IPS-NIHi7 (cell line): Measurements from ENCODE around the gene PRDX2.
"Not testable (repeated sequence)": the region's sequence is repeated elsewhere in the genome, so short reads cannot be mapped to it uniquely, and the experiment has no call there.

Experiments used
- DNase-seq: peaks from one replicate; pipeline ENCODE4 v3.0.0; 2012; ENCODE audit warnings: mixed read lengths; ENCODE audit errors: extremely low spot score

Gene PRDX2

DNA sequence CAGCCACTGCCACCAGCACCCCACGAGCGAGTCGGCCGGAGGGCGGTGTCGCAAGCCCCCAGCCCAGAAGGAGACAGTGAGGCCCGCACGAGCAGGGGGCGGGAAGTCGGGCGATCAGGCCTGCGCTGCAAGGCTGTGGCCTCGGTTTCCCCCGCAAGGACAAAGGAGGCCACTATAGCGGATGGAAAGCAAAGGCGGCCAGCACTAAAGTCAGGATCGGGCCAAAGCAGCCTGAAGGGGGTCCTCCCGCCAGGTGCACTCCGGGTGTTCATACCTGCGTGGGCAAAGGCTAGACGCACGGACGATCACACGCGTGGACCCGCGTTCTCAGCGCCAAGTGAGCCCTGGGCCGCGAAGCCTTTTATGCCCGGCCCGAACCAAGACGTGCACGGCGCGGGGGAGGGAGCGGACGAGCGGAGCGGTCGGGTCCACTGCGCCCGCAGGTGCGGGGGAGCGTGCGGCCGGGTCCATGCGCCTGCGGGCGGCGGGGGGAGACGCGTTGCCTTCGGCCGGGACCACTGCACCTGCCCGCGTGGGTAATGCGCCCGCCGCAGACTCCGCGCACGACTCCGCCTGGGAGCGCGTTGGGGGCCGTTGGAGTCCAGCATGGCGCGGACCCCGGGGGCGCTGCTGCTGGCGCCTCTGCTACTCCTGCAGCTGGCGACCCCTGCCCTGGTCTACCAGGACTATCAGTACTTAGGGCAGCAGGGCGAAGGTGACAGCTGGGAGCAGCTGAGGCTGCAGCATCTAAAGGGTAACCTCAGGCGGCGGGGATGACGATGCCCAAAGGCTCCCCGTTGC lies at the start of gene PRDX2, which contains the start of gene THSD8:
TSS of gene PRDX2 (minus strand) at position 335 of the 801 bp plus-strand sequence. CDS start 539 bp downstream, outside the sequence.
TSS of gene THSD8 (plus strand) at position 604 of the 801 bp plus-strand sequence. CDS start at position 607, 3 bp downstream.
- DNase-seq, result peak; percentile 72

DNA sequence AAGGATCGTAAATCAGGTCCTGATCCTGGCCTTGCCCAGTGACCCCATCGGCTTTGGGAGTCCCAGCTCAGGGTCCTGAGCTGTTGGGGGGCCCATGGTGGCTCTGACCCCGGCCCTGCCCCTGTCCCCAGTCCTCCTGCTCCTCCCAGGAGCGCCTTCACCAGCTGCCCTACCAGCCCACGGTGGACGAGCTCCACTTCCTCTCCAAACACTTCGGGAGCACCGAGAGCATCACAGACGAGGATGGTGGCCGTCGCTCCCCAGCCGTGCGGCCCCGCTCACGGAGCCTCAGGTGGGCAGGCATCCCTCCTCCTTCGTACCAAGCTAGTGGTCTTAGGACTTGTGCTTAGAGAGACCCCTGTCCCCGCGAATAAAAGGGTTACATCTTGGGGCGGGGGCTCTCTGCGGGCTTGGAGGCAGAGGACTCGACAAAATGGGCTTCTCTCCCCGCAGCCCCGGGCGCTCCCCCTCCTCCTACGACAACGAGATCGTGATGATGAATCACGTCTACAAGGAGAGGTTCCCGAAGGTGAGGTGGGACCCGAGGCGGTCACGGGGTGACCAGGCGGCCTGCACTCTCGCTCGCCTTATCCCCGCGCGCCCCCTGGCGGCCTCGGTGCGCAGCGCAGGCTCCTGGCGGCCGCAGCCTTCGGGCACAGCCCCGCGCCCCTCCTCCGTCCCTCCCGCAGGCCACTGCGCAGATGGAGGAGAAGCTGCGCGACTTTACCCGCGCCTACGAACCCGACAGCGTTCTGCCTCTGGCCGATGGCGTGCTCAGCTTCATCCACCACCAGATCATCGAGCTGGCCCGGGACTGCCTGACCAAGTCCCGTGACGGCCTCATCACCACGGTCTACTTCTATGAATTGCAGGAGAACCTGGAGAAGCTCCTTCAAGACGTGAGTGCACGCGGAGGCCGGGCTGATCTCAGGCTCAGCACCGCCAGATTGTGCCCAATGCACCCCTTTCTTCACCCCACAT lies 45.8 kb upstream of the PRDX2 start:
- peak; percentile 96 for DNase-seq

DNA sequence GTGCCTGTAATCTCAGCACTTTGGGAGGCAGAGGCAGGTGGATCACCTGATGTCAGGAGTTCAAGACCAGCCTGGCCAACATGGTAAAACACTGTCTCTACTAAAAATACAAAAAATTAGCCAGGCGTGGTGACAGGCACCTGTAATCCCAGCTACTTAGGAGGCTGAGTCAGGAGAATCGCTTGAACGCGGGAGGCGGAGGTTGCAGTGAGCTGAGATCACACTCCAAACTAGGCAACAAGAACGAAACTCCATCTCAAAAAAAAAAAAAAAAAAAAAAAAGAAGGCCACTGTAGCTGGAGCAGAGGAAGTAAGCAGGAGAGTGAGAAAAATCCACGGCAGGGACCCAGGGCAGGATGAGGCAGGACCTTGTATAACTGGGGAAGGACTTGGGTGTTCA lies 45.0 kb upstream of the PRDX2 start:
- not testable (repeated sequence) for DNase-seq

DNA sequence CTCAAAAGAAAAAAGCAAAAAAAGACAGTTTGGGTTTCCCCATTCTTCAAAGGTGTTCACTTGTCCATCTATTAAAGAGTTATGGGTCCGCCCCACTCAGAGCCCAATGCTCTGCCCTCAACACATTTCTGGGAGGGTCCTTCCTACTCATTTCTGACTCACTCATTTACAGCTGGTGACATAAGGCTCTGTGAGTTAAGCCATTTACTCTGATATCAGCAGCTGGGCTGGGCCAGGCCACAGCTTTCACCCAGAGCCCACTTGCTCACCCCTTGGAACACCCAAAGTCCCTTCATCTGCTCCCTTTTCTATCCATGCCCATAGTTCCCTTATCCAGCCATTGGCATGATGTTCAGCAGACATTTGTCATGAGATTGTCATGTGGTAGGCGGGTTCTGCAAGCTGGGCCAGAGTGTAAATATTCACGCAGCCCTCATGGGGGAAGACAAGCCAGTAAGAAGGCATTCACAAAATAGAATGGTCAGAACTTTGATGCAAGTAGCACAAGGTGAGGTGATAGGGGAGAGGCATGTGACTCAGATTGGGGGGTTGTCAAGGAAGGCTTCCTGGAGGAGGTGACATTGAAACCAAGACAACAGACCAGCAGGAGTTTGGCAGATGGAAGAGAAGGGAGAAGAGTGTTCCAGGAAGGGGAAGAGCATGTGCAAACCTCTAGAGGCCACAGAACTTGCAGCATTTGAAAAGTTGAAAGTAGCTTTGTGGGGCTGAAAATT lies 42.6 kb upstream of the PRDX2 start:
- DNase-seq, result no peak

DNA sequence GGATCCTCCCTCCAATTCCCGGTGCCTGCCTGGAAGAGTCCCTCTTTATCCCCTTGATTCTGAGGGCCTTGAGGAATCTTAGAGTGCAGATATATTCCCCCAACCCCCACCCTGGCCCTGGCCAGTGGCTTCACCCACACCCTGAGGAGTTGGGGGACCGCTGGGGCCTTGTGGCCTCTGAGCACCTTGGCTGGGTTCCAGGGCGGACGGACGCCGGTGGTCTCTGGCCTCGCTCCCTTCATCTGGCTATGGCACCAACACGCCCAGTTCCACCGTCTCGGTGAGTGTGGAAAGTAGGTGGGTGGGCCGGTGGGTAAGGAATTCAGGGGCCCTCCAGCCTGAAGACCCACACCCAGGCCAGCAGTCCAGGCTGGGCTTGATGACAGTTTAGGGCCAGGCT lies 41.7 kb upstream of the PRDX2 start:
- DNase-seq, result no peak

DNA sequence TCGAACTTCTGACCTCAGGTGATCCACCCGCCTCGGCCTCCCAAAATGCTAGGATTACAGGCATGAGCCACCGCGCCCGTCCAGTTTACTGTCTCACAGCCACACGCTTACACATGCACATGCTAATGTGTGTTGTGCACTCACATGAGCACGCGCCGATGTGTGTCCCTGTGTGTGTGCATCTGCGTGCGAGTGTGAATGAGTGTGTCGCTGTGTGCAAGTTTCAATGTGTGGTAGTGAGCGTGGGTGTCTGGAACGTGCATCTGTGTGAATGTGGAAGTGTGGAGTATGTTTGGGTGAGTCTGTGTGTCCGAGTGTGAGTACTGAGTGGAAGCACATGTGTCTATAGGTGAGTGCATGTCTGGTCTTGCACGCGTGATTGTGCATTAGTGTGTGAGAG lies 40.9 kb upstream of the PRDX2 start:
- no peak for DNase-seq

DNA sequence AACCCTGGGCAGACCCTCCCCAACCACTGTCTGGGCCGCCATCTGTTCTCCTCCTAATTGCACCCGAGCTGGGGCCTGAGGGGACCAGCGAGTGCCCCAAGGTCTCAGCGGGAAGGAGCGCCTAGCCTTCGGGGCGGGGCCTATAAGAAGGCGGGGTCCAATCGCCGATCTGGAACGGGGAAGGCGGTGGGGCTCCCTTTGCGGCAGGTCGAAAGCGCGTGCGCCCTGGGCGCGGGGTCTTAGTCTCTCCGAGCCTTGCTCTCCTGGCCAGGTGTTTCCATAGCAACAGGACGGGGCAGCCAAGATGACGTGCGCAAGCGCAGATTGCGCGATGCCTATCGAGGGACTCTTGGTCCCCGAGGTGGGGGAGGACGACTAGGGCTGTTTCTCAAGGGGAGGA lies 39.5 kb upstream of the PRDX2 start:
- peak; percentile 93 for DNase-seq

DNA sequence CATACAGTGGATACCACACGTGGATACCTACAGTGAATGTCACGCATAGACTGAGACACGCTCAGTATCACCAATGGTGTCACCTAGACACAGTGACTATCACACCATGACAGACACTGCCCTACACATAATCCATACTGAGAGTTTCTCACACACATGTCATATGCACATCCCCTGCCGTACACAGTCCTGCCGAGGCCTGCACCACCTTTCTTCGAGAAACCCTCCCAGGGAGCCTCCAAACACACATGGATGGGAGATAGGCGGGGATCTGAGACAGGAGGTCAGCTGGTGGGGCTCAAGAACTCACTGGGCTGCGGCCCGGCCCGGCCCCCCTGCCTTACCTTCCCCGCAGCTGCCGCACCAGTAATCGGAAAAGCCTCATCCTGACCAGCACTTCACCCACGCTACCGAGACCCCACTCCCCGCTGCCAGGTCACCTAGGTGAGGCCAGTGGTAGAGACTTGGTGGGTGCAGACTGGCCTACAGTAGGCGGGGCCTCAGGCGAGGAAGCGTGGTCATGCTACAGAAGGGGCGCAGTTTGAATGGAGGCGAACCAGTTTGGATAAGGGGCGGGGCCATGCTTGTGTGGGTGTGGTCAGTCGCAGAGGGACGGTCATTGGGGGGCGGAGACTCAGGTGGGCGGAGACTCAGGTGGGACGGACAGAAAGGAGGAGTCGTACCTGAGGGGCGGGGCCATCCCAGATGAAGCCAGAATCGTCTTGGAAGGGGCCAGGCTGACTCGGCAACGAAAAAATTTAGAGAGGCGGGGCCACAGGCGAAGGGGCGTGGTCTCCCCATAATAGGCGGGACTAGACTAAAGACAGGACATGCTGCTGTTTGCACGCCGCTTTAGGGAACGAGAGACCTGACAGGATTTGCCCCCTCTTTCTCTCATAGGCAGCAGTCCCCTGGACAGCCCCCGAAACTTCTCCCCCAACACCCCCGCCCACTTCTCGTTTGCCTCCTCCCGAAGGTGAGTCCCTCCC lies 38.8 kb upstream of the PRDX2 start:
- peak; percentile 86 for DNase-seq

DNA sequence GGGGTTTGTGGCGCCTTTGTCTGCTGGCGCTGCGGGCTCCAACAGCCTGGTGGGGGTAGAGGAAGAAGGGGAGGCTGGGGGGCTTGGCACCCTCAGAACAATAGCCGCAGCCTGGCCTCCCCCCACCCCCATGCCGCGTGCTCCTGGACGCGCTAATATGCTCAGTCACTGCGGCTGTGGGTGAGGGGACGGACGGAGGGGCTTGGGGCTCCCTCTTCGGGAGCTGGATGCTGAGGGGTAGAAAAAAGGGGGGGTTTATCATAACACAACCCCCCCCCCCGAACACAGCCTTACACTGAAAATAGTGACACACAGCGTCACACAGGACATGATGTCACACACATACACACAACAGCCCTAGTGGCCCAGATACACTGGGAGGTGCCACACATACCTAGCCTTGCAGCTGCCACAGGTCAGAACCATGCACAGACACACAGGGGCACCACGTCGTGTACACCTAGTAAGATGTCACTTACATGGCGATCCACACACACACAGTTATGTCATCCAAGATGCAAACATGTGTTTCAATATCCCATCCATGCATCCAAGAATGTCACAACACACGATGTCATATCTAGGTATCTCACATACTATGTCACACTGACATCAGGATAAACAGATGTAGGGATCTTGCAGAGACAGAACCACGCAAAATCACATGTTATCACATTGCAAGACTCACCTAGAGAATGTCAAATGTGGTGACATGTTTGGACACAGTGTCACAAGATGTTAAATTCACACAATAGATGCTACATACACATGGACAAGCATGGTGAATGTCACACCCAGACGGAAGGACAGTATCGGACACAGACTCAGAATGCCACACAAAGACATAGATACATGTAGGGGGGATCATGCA lies 37.5 kb upstream of the PRDX2 start:
- no peak for DNase-seq

DNA sequence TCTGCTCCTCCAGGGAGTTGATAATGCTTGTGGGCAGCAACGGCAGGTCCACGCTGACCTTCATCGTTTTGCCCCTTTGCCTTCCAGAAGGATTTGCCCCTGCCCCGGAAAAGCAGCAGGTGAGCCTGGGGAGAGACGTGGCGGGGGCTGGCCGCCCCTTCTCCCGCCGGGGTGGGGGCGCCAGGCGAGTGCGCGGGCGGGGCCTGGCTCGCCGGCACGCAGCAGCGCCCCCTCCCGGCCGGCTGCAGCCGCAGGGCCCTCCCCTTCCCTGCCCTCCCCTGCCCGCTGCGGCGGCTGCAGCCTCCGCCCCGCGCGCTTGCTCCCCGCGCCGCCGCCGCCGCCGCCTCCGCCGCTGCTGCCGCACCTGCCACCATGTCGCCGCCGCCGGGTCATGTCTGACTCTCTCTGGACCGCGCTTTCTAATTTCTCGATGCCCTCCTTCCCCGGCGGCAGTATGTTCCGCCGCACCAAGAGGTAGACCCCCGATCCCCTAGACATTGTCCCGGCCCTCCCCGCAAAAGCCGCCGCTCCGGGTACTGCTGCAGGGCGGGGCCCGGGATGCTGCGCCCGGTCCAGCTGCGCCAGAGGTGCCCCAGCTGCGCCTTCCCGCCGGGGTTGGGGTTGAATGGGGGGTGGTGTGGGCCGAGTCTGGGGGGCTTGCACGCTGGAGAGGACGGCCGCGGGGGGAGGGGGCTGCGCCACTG lies 36.7 kb upstream of the PRDX2 start, which contains the start of gene MAST1:
TSS of gene MAST1 (plus strand) at position 334 of the 704 bp plus-strand sequence. CDS start at position 392, 58 bp downstream.
- DNase-seq, result peak; percentile 75

DNA sequence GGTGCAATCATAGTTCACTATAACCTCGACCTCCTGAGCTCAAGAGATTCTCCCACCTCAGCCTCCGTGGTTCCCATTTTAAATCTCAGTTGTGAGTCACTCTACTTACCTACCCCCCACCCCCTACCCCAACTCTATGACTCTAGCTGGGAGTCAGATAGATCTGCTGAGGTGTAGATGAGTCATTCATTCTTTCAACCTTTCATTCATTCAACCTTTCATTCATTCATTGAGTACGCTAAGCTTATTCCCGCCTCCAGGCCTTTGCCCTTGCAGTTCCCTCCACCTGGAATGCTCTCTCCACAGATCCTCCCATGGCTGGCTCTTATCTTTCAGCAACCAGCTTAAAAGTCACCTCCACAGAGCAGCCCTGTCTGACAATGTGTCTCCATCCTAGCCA lies 35.6 kb upstream of the PRDX2 start:
- no peak for DNase-seq

DNA sequence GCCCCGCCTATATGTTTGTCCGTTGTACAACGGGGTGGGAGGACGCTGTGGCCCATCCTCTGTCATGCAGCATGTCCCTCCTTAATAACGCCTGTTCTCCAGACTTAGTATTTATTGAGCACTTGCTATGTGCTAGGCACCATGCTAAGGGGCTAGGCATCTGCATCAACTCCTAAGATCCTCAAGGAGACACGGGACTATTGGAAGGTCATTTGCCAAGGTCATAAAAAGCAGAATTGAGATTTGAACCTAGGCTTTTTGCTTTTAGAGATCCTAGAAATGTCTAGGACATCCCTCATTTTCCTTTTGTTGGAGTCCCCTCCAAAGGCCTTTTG lies 34.9 kb upstream of the PRDX2 start:
- no peak for DNase-seq

DNA sequence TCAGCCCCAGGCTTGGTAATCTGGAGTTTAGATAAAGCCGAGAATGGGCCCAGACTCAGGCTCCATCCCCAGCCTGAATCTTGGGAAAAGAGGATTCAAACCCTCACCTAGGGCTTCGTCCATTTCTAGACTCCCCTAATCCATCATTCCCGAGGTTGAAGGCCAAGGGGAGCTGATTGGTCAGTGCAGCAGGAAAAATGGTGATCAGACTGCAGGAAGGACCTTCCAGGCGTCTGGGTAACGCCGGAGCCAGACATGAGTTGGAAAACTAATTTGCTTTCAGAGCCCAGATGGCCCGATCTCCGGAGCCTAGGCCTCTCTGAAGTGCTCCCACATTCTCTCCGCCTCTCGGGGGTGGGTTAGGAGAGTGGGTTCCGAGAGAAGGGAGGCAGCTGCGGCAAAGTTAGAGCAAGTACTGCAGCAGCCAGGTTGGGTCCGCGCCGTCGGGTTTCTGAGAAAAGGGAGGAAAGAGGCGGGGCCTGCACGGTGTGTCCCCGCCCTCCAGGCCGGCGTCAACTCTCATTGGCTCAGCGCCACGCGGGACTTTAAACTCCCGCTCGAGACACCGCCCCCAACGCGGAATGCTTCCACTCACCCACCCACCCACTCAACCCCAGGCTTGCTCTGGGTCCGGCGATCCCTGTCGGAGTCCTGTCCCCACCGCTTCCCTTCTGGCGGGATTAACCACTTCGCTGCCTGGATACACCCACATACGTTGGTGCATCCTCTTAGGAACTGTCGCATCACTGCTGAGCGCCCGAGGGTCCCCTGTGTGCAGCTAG lies 33.6 kb upstream of the PRDX2 start:
- DNase-seq, result peak; percentile 50

DNA sequence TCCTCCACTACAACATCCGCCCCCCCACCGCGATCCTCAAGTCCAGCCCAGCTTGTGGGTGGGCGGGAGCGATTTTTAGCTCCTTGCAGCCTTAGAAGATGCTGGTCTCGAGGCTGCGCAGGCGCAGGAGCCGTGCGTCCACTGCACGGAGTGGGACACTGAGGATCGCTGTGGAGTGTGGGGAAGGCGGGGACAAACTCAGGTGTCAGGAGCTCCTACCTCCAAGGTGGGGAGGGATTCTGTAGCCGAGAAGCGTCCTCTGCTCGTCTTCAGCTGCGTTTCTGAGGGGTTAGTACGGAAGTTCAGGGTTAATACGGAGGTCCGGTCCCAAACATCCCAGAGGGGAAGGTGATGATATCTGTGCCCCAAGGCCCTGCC lies 33.0 kb upstream of the PRDX2 start, which contains the start of gene RTBDN:
TSS of gene RTBDN (minus strand) at position 14 of the 378 bp plus-strand sequence. CDS start 4,600 bp downstream, outside the sequence.
- no peak for DNase-seq

DNA sequence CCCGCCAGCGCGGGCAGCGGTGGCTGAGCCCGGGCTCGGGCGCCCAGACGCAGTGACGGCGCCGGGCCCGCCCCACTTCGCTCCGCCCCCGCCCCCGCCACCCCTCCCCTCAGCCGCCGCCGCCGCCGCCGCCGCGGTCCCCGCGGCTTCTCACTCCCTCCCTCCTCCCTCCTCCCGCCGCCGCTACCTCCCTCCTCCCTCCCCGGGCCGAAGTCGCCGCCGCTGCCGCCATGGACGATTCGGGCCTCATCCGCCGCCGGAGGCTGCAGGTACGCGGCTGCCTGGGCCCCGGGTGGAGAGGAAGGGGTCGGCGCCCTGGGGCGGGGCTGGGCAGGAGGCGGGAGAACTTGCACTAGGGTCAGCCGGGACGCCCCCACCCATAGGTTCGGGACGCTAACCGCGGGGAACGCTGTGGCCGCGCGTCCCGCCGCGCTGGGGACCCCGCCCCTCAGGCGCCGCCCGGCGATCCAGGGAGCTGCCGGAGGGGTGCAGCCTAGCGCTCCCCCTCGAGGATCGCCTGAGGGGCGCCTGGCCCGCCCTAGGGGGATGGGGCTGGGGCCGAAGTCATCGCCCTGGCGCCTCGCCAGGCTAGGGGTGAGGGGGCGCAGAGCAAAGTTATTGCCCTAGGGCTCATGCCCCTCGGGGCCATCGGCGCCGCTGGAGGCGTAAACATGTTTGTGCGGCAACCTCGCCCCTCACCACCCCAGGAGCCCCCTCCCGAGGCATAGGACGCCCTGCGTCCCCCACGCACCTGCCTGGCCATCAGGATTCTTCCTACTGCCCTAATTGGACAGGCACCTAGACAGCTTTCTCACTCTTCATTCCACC lies 32.4 kb upstream of the PRDX2 start:
- peak; percentile 67 for DNase-seq

DNA sequence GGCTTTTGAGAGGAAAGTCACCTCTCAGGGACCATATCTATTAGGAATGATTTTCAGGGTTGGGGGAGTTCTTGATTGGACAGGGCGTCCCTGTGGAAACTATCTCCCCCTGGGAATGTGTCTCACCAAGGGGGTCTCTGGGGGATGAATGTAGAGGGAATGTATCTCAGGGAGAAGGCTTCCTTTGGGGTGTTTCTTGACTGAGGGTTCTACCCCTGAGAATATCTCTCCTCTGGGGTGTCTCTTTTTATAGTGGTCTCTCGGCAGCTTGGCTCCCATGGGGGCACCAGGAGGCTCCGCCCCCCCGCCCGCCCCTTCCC lies 31.8 kb upstream of the PRDX2 start:
- DNase-seq, result no peak

DNA sequence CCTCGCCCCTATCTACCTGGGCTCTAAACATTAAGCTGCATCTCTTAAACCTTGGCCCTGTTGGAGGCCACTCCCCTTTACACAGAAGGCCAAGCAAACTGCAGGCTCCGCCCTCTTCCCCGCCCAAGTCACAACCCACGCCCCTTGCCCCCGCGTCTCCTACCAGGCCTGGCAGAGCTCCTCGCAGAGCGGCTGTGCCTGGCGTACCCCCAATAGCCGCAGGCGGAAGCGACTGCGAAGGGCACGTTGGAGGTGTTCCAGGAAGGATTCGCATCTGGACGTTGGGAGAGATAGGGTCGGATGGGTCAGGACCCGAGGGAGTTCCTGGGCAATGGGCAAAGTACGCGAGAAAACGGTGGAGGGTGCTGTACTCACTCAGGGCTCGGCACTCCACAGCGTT lies 26.9 kb upstream of the PRDX2 start:
- peak; percentile 75 for DNase-seq
